HG02938 (cell line): ENCODE data around the gene RNF32.
A peak's percentile ranks its signal among the peaks of the same experiment; 100 is the strongest.

Source experiments
- ATAC-seq: cut with Tn5 transposase; IDR thresholded peaks from one replicate; pipeline ENCODE4 v1.9.1; 2021; ENCODE audit warnings: mild to moderate bottlenecking, moderate library complexity; ENCODE audit not compliant: unreplicated experiment

RNF32 gene

DNA sequence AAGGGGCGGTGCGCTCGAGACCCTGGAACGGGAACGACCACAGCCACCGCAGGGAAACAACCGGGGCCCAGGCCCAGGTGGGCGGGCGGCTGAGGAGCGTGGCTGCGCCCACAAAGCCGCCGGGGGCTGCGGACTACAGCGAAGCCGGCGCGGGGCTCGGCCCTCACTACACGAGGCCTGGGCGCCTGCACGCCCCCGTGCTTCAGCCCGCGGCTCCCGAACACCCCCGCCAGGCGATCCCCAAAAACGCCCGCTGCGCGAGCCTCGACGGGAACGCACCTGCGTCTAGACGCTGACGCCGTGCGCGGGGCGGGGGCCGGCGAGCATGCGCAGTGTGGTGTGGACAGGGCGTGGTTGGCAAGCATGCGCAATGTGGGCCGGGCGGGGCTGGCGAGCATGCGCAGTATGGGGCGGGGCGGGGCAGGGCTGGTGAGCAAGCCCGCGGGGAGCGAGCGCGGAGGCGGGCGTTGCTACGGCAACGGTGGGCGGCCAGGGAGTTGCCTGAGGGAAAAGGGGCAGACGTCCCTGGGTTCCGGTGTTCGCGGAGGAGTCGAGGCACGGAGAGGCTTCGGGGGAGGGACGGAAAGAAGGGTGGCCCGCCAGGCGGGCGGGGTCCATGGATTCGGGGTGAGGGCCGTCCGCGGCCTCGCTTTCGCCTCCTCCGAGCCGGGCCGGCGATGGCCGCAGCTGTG, at the start of gene RNF32:
RNF32 (plus strand) TSS at position 518 of the 692 bp plus-strand sequence. CDS start 3,104 bp downstream, outside the sequence.
- peak; percentile 76 for ATAC-seq

DNA sequence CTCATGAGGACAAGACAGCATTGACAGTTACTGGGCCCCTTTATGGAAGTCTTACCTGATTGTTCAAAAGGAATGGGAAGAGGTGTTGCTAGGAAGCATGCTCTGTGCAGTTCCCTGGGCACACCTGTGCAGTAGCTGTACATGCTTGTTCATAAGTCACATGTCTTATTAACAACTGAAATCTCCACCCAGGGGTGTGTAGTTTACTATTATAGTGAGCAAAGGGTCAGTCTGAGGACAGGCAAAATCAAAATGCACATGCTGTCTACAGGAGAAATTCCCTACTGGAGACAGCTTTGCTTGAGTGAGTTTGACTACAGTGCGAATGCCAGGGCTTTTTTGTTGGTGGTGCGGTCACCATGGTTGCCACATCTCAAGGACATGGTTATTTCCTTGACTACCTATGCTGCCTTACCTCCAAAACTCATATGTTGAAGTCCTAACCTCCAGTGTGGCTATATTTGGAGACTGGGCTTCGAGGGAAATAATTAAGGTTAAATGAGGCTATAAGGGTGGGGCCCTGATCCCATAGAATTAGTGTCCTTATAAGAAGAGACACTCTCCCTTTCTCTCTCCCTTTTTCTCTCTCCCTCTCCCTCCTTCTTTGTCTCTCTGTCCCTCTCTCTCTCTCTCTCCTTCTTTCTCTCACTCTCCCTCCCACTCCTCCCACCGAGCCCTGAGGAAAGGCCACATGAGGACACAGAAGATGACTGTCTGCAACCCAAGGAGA, 48.3 kb upstream of the RNF32 start:
- ATAC-seq, result no peak

DNA sequence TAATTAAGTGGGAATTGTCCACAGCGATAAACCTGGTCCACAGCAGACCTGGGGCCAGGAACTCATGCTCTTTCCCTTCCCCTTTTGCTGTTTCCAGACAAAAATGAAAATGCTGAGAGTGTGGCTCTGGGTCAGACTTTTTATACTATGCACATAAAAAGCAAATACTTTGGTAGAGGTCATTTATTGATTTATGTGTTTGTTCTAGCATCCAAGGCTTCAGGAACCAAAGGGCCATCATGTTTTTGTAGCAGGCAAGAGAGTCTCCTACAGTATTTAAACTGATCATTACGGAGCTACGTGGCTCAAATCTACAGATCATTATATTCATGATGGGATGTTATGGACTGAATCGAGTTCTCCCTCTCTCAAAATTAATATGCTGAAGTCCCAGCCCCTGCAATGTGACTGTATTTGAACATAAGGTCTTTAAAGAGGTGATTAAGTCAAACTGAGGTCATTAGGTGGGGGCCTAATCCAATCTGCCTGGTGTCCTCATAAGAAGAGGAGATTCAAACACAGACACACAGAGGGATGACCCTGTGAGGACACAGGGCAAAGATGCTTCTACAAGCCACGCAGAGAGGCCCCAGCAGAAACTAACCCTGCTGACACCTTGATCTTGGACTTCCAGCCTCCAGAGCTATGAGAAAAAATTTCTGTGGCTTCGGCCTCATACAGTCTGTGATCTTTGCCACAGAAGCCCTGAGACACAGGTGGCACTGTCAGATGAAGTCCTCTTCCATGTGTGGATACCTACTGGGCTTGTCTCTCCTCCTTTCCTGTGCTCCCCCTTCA, 46.1 kb upstream of the RNF32 start:
- no peak for ATAC-seq

DNA sequence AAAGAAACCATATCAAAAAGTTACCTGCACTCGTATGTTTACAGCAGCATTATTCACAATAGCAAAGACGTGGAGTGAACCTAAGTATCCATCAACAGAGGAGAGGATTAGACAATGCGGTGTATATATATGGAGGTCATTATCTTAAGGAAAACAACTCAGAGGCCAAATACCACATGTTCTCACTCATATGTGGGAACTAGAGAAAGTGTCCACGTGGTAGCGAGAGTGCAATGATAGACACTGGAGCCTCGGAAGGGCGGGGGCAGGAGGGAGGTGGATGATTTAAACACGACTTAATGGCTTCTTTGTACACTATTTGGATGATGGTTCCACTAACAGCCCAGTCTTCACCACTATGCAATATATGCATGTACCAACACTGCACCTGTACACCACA, 40.1 kb upstream of the RNF32 start:
- no peak for ATAC-seq

DNA sequence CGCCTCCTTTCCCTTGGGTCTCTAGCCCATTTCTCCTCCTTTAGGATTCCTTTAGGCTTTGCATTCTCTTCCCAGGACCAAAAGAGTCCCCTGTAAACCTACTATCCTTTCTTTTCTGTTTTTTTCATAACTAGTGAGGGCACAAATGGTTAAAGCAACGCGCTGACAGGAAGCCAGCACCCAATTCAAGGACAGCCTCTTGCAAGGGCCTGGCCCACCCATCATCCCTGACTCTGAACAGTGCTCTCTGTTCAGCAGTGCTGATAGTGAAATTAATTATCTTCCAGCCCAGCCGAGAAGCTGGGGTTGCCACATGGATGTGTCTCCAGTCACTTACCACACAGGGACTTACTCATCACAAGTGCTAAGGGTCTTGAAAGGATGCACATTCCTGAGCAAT, 38.3 kb upstream of the RNF32 start:
- ATAC-seq, result no peak

DNA sequence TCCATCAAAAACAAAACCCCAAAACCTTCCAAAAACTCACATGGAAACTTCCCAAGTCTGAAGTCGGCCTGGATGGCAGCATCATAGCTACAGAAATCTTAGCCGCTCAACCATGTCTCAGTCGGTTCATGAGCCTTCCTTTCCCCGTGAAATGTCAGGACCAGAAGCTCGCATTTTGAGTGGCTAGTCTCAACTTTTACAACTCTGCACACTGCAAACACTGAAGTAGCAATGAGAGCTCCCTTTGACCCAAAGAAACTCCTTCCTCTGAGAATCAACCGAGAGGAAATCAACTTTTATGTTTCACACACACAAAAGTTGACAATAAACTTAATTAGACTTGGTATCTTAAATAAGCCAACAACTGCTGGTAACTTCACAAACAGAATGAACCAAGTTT, 37.6 kb upstream of the RNF32 start:
- ATAC-seq, result no peak

DNA sequence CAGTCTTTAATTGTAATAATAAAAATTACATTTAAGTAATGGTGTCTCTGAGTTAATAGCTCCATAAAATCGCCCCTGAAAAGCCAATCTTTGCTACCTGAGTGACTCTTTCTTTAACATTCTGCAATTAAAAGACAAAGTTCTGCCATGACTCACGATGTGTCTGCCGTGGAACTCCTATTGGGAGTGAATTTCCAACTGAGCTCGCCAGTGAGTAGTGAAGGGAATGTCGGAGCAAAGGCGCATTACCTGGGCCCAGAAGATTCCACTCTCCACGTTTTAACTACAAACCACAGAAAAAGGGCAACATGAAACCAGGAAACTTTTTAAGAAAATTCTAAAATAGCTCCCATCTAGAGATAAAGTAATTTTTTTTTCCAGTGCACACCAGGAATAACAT, 36.9 kb upstream of the RNF32 start:
- ATAC-seq, result no peak

DNA sequence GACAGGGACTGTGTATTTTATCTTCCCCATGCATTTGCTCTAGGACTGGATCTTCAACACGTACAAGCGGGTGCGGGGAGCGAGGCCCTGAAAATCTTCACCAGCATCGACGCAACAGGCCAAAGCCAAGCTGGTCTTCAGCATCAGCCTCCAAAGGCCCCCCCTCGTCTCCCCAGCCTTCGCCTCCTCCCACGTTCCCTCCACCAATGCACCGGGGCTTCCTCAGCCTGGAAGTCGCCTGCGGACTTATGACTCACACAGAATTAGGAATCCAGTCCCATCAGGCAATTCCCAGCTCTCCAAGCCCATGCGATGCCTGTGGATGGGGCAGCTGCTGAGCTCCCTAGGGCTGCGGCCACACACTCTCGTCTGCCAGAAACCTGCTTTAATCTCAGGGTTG, 36.3 kb upstream of the RNF32 start:
- ATAC-seq, result no peak

DNA sequence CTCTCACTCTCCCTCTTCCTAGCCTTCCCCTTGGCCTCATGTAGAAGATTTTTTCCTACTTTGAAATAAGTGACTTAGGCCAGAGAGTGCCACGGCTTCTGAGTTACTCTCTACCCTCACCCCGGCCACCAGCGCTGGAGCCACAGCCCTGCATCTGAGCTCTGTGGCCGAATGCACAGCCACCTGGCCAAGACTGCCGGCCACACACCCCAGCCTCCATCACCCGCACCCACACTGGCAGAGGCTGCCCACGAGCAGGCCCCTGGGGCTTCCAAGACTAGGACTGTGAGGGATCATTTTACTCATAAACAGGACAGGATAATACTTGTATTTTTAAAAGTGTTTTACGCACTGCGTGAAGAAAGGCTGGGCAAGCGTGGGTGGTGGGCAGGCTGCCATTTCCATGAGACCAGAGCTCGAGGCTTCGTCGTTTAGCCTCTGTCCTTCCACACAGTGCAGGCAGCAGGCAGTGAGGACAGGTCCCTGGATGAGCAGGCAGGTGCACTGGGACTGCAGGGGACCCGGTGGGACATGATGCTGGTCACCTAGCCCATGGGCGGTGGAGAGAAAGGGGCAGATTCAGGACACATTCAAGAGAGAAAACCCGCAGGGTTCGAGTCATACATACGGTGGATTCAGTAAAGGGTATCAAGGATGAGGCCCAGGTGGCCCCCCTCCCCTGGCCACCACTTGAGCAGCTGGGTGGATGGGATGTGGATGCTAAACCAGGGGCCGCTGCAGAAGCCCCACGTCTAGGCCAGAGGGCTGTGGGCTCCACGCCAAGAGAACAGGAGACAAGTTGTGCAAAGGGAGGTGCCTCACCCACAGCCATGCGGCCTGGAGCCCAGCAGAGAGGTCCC, 35.5 kb upstream of the RNF32 start:
- ATAC-seq, result no peak

DNA sequence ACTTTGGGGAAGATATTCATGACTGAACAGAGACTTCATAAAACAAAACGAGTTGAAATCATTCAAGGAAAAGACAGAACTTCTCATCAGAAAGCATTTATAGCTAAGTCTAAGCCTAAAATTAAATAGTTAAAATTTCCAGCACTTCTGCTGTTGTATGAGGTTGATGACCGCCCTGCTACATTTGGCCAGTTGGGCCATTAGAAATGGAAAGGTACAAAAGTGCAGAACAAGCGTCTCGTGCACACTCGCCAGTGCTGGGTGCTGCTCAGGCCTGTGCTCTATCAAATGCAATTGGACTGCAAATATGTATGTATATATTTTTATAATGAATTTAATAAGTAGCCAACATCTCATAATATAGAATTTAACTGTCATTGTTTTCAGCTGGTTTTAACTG, 34.4 kb upstream of the RNF32 start:
- no peak for ATAC-seq

DNA sequence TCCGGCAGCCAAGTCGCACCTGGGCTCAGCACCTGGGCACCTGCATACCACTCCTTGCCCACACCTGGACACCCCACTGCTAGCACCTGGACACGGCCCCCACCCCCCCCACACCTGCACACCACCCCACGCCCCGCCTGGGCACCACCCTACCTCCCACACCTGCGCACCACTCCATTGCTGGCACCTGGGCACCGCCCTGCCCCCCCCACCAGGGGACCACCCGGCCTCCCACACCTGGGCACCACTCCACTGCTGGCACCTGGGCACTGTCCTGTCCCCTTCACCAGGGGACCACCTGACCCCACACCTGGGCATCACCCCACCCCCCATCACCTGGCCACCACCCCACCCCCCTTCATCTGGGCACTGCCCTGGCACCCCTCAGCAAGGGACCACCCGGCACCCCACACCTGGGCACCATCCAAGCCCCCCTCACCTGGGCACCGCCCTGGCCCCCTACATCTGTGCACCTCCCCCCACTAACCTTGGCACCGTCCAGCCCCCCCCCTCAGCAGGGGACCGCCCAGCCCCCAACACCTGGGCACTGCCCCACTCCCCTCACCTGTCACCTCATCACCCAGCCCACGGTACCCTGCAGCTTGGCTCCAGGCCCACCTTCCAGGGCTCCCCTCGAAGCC, 33.8 kb upstream of the RNF32 start:
- no peak for ATAC-seq

DNA sequence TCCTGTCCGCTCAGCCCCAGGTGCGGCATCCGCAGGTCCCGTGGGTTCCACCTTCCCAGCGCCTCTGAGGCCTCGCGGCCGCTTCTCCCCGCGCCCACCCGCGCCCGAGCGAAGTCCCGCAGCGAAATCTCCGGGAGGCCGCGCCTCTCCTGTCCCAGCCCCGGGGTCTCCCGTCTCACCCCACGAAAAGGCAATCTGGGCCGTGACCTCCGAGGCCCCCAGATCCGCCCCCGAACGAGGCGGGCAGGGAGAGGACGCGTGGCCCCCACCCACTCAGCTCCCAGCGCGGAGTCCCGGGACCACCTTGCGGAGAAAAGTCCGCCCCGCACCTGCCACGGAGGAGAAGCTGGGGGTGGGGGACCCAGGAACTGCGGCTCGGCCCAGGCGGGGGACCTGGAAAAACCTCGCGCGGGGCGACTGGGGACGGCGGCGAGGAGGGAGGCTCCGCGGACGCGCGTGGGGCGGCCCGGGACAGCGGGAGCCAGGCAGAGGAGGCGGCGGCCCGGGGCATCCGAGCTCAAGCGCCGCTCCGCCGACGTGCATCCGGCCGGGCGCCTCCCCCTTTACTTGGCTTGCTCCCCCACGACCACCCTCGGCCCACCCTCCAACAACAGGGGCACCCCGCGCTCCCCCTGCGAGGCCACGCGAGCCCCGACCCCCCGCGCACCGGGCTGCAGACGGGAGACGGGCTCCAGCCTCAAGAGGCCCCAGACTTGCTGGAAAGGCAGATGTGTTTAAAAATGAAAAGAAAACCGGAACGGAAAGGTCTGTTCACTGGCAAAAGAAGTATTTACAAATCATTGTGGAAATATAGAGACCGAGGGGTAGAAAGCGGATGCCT, 33.0 kb upstream of the RNF32 start:
- no peak for ATAC-seq

DNA sequence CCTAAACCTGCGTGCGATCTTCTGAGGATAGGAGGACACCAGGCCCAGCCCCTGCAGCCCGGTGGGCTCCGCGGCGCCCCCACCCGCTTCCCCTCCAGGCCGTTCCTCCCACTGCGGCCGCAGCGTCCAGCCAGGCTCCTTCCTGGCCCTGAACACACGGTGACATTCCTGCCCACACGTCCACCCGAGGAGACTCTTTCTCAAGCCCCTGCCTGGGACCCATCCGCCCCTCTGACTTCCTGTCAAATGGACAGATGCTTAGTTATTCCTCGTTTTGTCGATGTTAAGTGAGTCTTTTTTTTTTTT, 32.4 kb upstream of the RNF32 start:
- no peak for ATAC-seq

DNA sequence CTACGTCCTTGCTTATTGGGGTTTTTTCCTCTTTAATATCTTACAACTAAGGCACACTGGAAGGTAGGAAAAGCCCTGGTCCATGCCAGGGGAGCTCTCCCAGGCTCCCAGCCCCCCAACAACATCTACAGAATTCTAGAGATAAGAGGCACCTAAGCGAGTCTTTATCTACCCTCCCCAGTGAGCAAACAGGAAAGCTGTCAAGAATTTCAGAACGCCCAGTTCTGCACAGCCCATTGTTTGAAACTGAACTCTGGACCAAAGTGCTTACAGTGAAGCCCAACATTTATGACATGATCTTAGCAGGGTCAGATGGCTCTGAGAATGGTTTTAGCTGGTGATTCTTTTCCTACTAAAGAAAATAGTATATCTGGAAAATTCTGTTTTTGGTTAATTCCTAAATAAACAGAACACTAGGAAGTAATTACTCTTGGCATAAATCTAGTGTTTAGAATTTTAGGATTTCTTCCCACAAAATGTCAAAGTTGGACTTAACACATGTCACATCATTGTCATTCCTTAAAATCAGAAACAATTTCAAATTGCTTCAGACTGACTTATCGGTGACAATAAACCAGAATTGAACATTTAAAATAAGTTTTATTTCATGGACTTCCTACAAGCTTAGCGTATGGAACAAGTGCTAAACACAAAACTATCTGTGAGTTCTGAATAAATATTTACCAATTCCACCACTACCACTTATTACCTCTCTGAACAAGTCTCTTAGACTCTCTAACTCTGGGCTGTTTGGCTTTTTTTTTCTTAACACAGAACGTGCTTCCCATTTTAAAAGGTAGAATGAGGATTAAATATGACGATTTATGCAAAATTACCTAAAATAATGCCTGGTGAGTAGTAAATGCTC, 31.3 kb upstream of the RNF32 start:
- no peak for ATAC-seq

DNA sequence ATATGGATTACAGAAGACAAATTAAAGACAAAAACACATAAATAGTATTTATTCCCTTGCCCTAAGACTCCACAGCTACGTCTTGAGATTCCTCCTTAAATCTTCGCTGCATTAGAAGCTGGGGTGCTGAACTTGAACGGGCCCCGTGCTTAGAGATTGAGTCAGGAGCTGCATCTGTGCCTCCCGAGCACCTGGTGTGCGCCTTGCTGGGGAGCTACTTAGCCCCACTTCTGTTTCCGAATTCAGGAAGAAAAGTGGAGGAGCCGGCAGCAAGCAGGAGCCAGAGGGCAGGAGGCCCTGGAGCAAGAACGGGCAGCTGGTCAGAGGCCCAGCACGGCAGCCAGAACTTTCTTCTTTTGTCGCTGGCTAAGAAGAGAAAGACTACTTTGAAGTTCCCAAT, 30.4 kb upstream of the RNF32 start:
- ATAC-seq, result no peak

DNA sequence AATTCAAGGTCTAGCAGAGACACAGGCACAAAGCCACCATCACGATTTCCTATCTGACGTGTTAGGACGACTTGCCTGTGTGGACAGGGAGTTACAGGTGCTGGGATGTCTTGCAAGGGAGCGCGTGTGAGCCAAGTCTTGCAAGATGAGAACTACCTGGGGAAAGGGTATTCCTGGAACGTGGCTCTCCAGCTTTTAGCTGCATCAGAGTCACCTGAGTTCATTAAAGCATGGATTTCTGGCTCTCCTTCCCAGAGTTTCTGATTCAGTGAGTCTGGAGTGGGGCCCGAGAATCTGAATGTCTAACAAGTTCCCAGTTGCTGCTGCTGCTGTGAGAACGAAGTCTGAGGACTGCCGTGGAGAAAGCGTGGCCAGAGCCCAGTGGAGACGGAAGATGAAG, 30.0 kb upstream of the RNF32 start:
- no peak for ATAC-seq

DNA sequence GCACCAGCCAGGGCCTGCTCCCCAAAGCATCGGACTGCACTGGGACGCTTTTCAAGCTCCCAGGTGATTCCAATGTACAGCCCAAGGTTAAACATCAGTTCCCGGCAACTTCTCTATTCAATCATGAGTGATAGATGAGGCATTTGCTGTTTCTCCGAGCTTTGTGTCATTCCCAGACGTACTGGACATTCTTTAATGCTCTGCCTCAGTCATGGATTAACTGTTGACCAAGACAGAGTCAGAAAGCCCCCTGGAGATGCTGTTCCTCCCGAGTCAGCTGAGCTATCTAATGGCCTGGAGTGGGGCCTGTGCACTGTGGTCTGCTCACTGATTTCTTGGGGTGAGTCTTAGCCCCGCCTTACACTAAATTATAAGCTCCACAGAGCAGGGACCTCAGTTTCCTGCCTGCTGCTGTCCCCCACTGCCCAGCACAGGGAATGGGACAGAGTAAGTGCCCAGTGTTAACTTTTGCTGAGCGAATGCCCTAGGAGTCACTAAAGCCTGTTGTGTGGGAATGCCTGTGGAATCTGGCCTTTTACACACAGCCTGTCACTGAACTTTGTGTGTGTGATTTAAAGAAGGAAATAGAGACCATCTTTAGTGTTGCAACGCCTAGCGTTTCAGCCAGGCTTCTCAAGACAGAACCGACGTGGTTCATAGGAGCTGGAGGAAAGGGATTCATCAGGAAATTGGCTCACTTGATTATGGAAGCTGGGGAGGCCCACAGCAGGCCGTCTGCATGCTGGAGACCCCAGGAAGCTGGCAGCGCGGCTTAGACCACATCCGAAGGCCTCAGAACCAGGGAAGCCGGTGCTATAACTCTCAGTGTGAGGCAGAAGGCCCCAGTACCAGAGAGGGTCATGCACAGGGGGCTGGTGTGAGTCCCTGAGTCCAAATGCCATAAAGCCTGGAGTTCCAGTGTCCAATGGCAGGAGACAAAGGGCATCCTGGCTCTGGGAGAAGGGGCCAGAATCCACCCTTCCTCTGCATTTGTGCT, 29.3 kb upstream of the RNF32 start:
- no peak for ATAC-seq

DNA sequence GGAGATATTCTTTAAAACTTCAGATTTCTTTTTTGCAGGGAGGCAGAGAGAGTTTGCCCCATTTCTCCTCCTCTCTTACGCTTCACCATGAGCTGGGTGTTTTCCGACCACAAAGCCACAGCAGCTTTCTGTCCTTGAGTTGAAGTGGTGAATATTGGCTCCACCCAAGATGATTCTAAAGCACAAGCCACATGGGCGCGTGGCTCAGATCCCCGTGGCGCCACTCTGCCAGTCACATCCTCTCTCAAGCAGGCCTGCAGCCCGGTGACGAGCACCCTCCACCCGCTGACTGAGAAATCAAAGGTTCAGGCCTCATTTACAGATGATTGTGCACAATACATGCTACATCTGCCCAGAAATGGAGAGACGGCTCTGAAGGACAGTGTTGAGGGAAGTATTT, 27.6 kb upstream of the RNF32 start:
- ATAC-seq, result peak; percentile 58
